ENCODE measurements around the gene IRX1.

GRCh38 chr5:3606121-3606831, 10.6 kb downstream of the IRX1 start:
- TF ChIP-seq EP300 (IDR thresholded peaks at IDR 0.05; ENCODE audit: borderline replicate concordance in 1 of 2, low read depth in 1 of 2, low read length in 1 of 2) = no peak
- no peak for TF ChIP-seq ELF1 (IDR thresholded peaks at IDR 0.05)
- no peak for TF ChIP-seq CTCF (IDR thresholded peaks at IDR 0.05)
- no peak for TF ChIP-seq RCOR1 (IDR thresholded peaks at IDR 0.05; ENCODE audit: low read length)
- TF ChIP-seq TAF1 (IDR thresholded peaks at IDR 0.05; ENCODE audit: borderline replicate concordance, low read depth, low read length) = no peak
- no peak for TF ChIP-seq USF1 (IDR thresholded peaks at IDR 0.05; ENCODE audit: borderline replicate concordance, low read depth)
- TF ChIP-seq RFX5 (IDR thresholded peaks at IDR 0.05; ENCODE audit: low read length) = no peak
- no peak for TF ChIP-seq EZH2phosphoT487 (IDR thresholded peaks at IDR 0.05; ENCODE audit: borderline replicate concordance, low read depth)
- no peak for TF ChIP-seq FOXM1 (IDR thresholded peaks at IDR 0.05; ENCODE audit: low read depth)
- no peak for TF ChIP-seq MAX (IDR thresholded peaks at IDR 0.05; ENCODE audit: low read depth)
- no peak for TF ChIP-seq POLR2AphosphoS5 (IDR thresholded peaks at IDR 0.05; ENCODE audit: low read depth, low read length)
- no peak for TF ChIP-seq TCF12 (IDR thresholded peaks at IDR 0.05)
- no peak for TF ChIP-seq FOSL2 (IDR thresholded peaks at IDR 0.05; ENCODE audit: borderline replicate concordance, low read depth)
- no peak for TF ChIP-seq TEAD4 (IDR thresholded peaks at IDR 0.05; ENCODE audit: borderline replicate concordance, insufficient read depth)
